Left ventricle myocardium inferior (tissue), 1 donor: Measurements from ENCODE around the gene TTC36. TPM values are rescaled to one million over a fixed set of nuclear protein-coding genes. Genes with fewer than 3 reads are reported as not detected.

Experiments used
- DNase-seq: peaks from one replicate; pipeline ENCODE4 v3.0.0-alpha.2; 2020
- H3K27ac ChIP-seq: fragments of 200-600 bp; replicated peaks from 2 replicates; pipeline ENCODE4 v1.8.0; 2021
- H3K27me3 ChIP-seq: fragments of 200-600 bp; 2 replicates; pipeline ENCODE4 v1.8.0; 2021; ENCODE audit warnings: low read depth
- H3K36me3 ChIP-seq: fragments of 200-600 bp; 2 replicates; pipeline ENCODE4 v1.8.0; 2021
- H3K4me1 ChIP-seq: fragments of 200-600 bp; 2 replicates; pipeline ENCODE4 v1.8.0; 2021
- H3K4me3 ChIP-seq: fragments of 200-600 bp; 2 replicates; pipeline ENCODE4 v1.8.0; 2021; ENCODE audit warnings: mild to moderate bottlenecking, moderate library complexity
- H3K9me3 ChIP-seq: fragments of 200-600 bp; replicated peaks from 2 replicates; pipeline ENCODE4 v1.8.0; 2021
- CTCF ChIP-seq: fragments of 200-600 bp; IDR thresholded peaks from 2 replicates; pipeline ENCODE4 v1.8.0; 2021; ENCODE audit warnings: antibody characterized with exemption, mild to moderate bottlenecking, borderline replicate concordance
- intact Hi-C: fragments of 100-400 bp; cut with micrococcal nuclease; formaldehyde crosslinking; loops from one replicate; pipeline ENCODE4 v1.11.0; 2022
- total RNA-seq: library from RNA; stranded (reverse); fragmentation: NEBNext Ultra II Directional; extraction: Animal tissue kit (Norgen Biotek cat#: 25700); gene quantifications from one replicate; pipeline ENCODE4 v1.2.1, GENCODE V29; 2021
- donor health status: DM: no; HTN: yes; CAD: no; lungs with severe emphysema.

Gene TTC36
- total RNA-seq, 1 donor from 2014 or later = 1.1 TPM

DNA sequence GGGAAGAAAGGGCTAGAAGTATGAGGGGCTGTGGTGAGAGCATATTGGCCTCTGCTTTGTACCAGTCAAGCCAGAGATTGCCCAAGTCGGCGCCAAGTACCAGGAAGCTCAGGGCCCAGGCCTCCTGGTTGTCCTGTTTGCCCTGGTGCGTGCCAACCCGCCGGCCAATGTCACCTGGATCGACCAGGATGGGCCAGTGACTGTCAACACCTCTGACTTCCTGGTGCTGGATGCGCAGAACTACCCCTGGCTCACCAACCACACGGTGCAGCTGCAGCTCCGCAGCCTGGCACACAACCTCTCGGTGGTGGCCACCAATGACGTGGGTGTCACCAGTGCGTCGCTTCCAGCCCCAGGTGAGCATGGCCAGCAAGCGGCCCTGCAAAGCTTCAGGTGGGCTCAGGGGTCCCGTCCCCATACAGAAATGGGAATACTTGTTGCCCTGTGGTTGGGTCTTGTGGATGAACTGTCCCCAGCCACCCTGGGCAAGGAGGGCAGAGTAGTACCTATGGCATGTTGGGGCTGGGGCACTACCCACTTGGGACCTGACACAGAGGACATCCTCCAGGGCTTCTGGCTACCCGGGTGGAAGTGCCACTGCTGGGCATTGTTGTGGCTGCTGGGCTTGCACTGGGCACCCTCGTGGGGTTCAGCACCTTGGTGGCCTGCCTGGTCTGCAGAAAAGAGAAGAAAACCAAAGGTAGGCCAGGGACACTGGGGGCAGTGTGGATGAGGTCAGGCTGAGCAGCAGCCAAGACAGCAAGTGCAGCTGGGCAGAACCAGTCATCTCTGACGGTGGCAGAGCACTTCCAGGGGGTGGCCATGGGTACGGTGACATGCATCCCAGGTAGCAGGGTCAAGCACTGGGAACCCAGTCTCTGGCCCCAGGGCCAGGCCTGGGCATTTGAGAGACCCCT is 5.8 kb downstream of the TTC36 start:
- DNase-seq = no peak
- no peaks in the 10 kb centered on the region for H3K9me3 ChIP-seq
- TF ChIP-seq CTCF = no peak
- no peaks in the 10 kb centered on the region for H3K36me3 ChIP-seq
- intact Hi-C loops = no loop called here
- no peaks in the 10 kb centered on the region for H3K27me3 ChIP-seq
- H3K4me3 ChIP-seq = no peak overlapping the region
- H3K4me1 ChIP-seq = peaks cover 28% of the 10 kb centered on the region
- no peak overlapping the region for H3K27ac ChIP-seq

- H3K4me3 ChIP-seq = no peak overlapping the region
- peaks cover 28% of the 10 kb centered on the region for H3K4me1 ChIP-seq
- no peak for TF ChIP-seq CTCF
- no peak for DNase-seq
- no peaks in the 10 kb centered on the region for H3K9me3 ChIP-seq
- H3K36me3 ChIP-seq = no peaks in the 10 kb centered on the region
- no peaks in the 10 kb centered on the region for H3K27me3 ChIP-seq
- H3K27ac ChIP-seq = no peak overlapping the region
- intact Hi-C loops = no loop called here
Observed at GRCh38 chr11:118533769-118534729, 6.8 kb downstream of the TTC36 start.

DNA sequence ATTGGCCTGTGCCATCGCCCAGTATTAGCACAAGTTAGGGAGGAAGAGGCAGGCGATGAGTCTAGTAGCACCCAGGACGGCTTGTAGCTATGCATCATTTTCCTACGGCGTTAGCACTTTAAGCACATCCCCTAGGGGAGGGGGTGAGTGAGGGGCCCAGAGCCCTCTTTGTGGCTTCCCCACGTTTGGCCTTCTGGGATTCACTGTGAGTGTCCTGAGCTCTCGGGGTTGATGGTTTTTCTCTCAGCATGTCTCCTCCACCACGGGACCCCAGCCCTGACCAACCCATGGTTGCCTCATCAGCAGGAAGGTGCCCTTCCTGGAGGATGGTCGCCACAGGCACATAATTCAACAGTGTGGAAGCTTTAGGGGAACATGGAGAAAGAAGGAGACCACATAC is 8.0 kb downstream of the TTC36 start:
- Histone ChIP-seq H3K9me3 (no peaks in the 10 kb centered on the region), H3K27ac (no peak overlapping the region), H3K36me3 (no peaks in the 10 kb centered on the region), H3K27me3 (no peaks in the 10 kb centered on the region), H3K4me1 (peaks cover 16% of the 10 kb centered on the region), H3K4me3 (no peak overlapping the region)
- TF ChIP-seq CTCF = no peak
- DNase-seq = no peak
- intact Hi-C loops = no loop called here

- H3K27ac ChIP-seq = no peak overlapping the region
- peaks cover 1% of the 10 kb centered on the region for H3K4me1 ChIP-seq
- no peaks in the 10 kb centered on the region for H3K9me3 ChIP-seq
- H3K27me3 ChIP-seq = no peaks in the 10 kb centered on the region
- no peak overlapping the region for H3K4me3 ChIP-seq
- DNase-seq = no peak
- TF ChIP-seq CTCF = no peak
- intact Hi-C loops = no loop called here
- no peaks in the 10 kb centered on the region for H3K36me3 ChIP-seq
Observed at GRCh38 chr11:118536726-118537125, 9.5 kb downstream of the TTC36 start.

- no peak overlapping the region for H3K4me3 ChIP-seq
- H3K27ac ChIP-seq = no peak overlapping the region
- H3K27me3 ChIP-seq = no peaks in the 10 kb centered on the region
- DNase-seq = no peak
- H3K4me1 ChIP-seq = no peaks in the 10 kb centered on the region
- intact Hi-C loops = no loop called here
- no peaks in the 10 kb centered on the region for H3K9me3 ChIP-seq
- H3K36me3 ChIP-seq = no peaks in the 10 kb centered on the region
- no peak for TF ChIP-seq CTCF
Observed at GRCh38 chr11:118537409-118537980, 10.2 kb downstream of the TTC36 start.
